HFF-Myc (cell line): Measurements from ENCODE around the gene LNPEP.

Experiments
- DNase-seq: peaks from one replicate; pipeline ENCODE4 v3.0.0-alpha.2; 2011; ENCODE audit warnings: low read depth; ENCODE audit errors: extremely low read depth
- H3K4me3 ChIP-seq: replicated peaks from 2 replicates; pipeline ENCODE4 v1.5.1; 2011; ENCODE audit warnings: low read depth, mild to moderate bottlenecking, control low read depth, low read length
- CTCF ChIP-seq: IDR thresholded peaks from 2 replicates; pipeline ENCODE4 v1.5.1; 2012; ENCODE audit warnings: mild to moderate bottlenecking, low read depth, low read length, control low read depth; ENCODE audit errors: missing control alignments

Gene LNPEP

GRCh38 chr5:96933764-96934707 is 1.8 kb upstream of the LNPEP start:
- TF ChIP-seq CTCF: no peak
- no peak for DNase-seq
- H3K4me3 ChIP-seq: peak overlapping the region; percentile 79

GRCh38 chr5:96934708-96935558 is 947 bp upstream of the LNPEP start:
- peak; percentile 63 for DNase-seq
- H3K4me3 ChIP-seq: peak overlapping the region; percentile 79
- TF ChIP-seq CTCF: no peak

GRCh38 chr5:96936431-96937320 is 796 bp downstream of the LNPEP start:
- DNase-seq: no peak
- peak overlapping the region; percentile 79 for H3K4me3 ChIP-seq
- TF ChIP-seq CTCF: no peak

- no peak for TF ChIP-seq CTCF
- H3K4me3 ChIP-seq: no peak overlapping the region
- DNase-seq: no peak
Measured at GRCh38 chr5:96940586-96940985, 4.7 kb downstream of the LNPEP start.

- DNase-seq: no peak
- no peak overlapping the region for H3K4me3 ChIP-seq
- TF ChIP-seq CTCF: no peak
Measured at GRCh38 chr5:96941140-96941539, 5.3 kb downstream of the LNPEP start.

- no peak for TF ChIP-seq CTCF
- no peak overlapping the region for H3K4me3 ChIP-seq
- no peak for DNase-seq
Measured at GRCh38 chr5:96942078-96942477, 6.2 kb downstream of the LNPEP start.
